ENCODE measurements around the gene CDYL. TPM values are rescaled to one million over a fixed set of nuclear protein-coding genes. Genes with fewer than 3 reads are reported as not detected.

The CDYL gene
- total and polyA plus RNA-seq, 10 donors = 6.8 to 48.4 (median 35.3) TPM

GRCh38 chr6:4804095-4804494, 27.9 kb downstream of the CDYL start:
- Histone ChIP-seq H3K27me3 (replicated peaks in 1 of 7) (no peaks in the 10 kb centered on the region), H3K4me3 (no peak overlapping the region), H3K36me3 (no peaks in the 10 kb centered on the region), H3K9me3 (peaks cover 0 to 26% (median 14%) of the 10 kb centered on the region in 8 donors), H3K27ac (no peak overlapping the region), H3K4me1 (peaks cover 16 to 69% (median 50%) of the 10 kb centered on the region in 6 donors)
- no peak for TF ChIP-seq CTCF (IDR thresholded peaks at IDR 0.05 in 8 of 11, conservative IDR thresholded peaks at IDR 0.05 in 3 of 11)
- no peak for TF ChIP-seq POLR2AphosphoS5 (IDR thresholded peaks at IDR 0.05)
- no peak for TF ChIP-seq POLR2A (IDR thresholded peaks at IDR 0.05)
- intact Hi-C loops (cut with DNase I; ENCODE audit: low total_unique reads) = no loop called here
- DNase-seq = no peak
- 87 to 91% (median 89%) methylated on average over 6 of the region's 6 CpGs for WGBS, 5 donors

DNA sequence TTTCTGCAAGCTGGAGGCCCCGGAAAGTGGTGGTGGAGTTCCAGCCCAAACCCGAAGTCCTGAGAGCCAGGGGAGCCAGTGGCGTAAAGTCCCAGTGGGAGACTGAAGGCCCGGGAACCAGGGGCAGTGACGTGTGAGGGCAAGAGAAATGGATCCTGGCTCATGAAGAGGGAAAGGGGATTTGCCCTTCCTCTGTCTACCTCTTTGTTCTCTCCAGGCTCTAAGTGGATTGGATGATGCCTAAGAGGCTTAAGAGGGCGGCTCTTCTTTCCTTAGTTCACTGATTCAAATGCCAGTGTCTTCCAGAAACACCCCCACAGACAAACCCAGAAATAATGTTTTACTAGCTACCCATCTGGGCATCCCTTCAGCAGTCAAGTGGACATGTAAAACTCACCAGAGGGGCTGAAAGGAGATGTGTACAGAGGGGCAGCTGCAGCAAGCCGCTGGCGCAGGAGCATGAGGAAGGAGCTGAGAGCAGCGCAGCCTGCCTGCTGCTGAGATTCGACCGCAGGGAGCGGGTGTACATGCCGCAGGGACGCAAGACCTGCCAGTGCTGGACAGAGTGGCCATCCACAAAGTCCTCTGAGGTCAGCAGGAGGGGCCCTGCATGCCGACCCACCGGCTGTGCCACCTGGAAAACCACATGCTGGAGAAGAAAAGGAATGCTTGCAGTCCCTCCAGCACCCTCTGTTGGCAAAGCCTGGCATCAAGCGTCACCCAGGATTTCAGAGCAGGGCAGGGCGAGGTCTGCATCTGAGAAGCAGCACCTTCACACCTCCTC, 29.5 kb downstream of the CDYL start:
- Histone ChIP-seq H3K27me3 (replicated peaks in 1 of 7) (no peaks in the 10 kb centered on the region), H3K9me3 (peaks cover 0 to 17% (median 0%) of the 10 kb centered on the region in 8 donors), H3K4me1 (peaks cover 16 to 66% (median 52%) of the 10 kb centered on the region in 6 donors), H3K36me3 (no peaks in the 10 kb centered on the region), H3K27ac (no peak overlapping the region), H3K4me3 (no peak overlapping the region)
- intact Hi-C loops (cut with DNase I; ENCODE audit: low total_unique reads) = no loop called here
- no peak for TF ChIP-seq POLR2A (IDR thresholded peaks at IDR 0.05)
- peak in 10 of 11 experiments; percentile 5 to 64 (median 35) for TF ChIP-seq CTCF (IDR thresholded peaks at IDR 0.05 in 8 of 11, conservative IDR thresholded peaks at IDR 0.05 in 3 of 11)
- TF ChIP-seq POLR2AphosphoS5 (IDR thresholded peaks at IDR 0.05) = peak in 2 of 3 donors; percentile 18 to 43
- DNase-seq = no peak
- WGBS, 5 donors = 76 to 81% (median 79%) methylated on average over 18 of the region's 18 CpGs

DNA sequence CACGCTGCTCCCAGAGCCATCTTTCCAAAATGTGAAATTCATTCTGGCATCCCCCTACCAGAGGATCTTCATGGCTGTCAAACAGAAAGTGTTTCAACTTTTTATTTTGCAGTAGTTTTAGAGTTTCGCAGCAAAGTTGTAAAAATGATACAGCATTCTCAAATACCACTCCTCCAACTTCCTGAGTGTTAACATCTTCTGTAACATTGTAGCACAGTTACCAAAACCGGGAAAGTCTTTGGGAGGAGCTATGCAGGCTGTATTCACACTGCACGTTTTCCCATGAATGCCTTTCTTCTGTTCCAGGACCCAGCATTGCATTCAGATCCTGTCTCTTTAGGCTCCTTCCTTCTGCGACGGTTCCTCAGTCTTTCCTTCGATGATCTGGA, 30.1 kb downstream of the CDYL start:
- no peaks in the 10 kb centered on the region for H3K27me3 ChIP-seq (replicated peaks in 1 of 7)
- TF ChIP-seq CTCF (IDR thresholded peaks at IDR 0.05 in 8 of 11, conservative IDR thresholded peaks at IDR 0.05 in 3 of 11) (peak in 1 of 11 experiments; percentile 21), POLR2AphosphoS5 (IDR thresholded peaks at IDR 0.05) (no peak), POLR2A (IDR thresholded peaks at IDR 0.05) (no peak)
- no peak overlapping the region for H3K27ac ChIP-seq
- peaks cover 16 to 66% (median 52%) of the 10 kb centered on the region in 6 donors for H3K4me1 ChIP-seq
- no peak for DNase-seq
- peaks cover 0 to 13% (median 0%) of the 10 kb centered on the region in 8 donors for H3K9me3 ChIP-seq
- WGBS, 5 donors = 54 to 62% (median 57%) methylated on average over 7 of the region's 7 CpGs
- H3K4me3 ChIP-seq = no peak overlapping the region
- H3K36me3 ChIP-seq = no peaks in the 10 kb centered on the region
- intact Hi-C loops (cut with DNase I; ENCODE audit: low total_unique reads) = no loop called here

GRCh38 chr6:4806791-4807190, 30.6 kb downstream of the CDYL start:
- no peak overlapping the region for H3K27ac ChIP-seq
- H3K4me1 ChIP-seq = peaks cover 16 to 66% (median 52%) of the 10 kb centered on the region in 6 donors
- H3K9me3 ChIP-seq = peaks cover 0 to 13% (median 0%) of the 10 kb centered on the region in 8 donors
- 80 to 89% (median 86%) methylated on average over 9 of the region's 9 CpGs for WGBS, 5 donors
- intact Hi-C loops (cut with DNase I; ENCODE audit: low total_unique reads) = no loop called here
- no peaks in the 10 kb centered on the region for H3K27me3 ChIP-seq (replicated peaks in 1 of 7)
- TF ChIP-seq POLR2AphosphoS5 (IDR thresholded peaks at IDR 0.05) (no peak), POLR2A (IDR thresholded peaks at IDR 0.05) (no peak), CTCF (IDR thresholded peaks at IDR 0.05 in 8 of 11, conservative IDR thresholded peaks at IDR 0.05 in 3 of 11) (no peak)
- H3K36me3 ChIP-seq = no peaks in the 10 kb centered on the region
- H3K4me3 ChIP-seq = no peak overlapping the region
- DNase-seq = no peak
